GM12873 (cell line): ENCODE measurements around the gene NPAP1.

Experiments used
- CTCF ChIP-seq: IDR thresholded peaks from 2 replicates; pipeline ENCODE4 v1.5.1; 2012; ENCODE audit warnings: low read depth, mild to moderate bottlenecking, moderate library complexity, low read length, control low read depth; ENCODE audit not compliant: insufficient read depth; ENCODE audit errors: missing control alignments

Gene NPAP1

GRCh38 chr15:24718289-24719082, 42.9 kb downstream of the NPAP1 start:
- TF ChIP-seq CTCF: no peak

GRCh38 chr15:24729760-24730159, 54.2 kb downstream of the NPAP1 start:
- TF ChIP-seq CTCF: no peak
